ENCODE data around the gene CDCA5. TPM values are rescaled to one million over a fixed set of nuclear protein-coding genes. Genes with fewer than 3 reads are reported as not detected.

Gene CDCA5
- polyA plus RNA-seq, 1 of the 3 experiments (the other 2 are of a cell fraction), result 16.3 TPM

- peaks cover 0 to 20% of the 10 kb centered on the region in 2 experiments for H3K36me3 ChIP-seq (replicated peaks in 1 of 2; ENCODE audit: control insufficient read depth in 1 of 2, insufficient read depth in 2 of 2, low read length in 1 of 2)
- 87% methylated on average over 35 of the region's 36 CpGs for WGBS (ENCODE audit: low lambda C conversion rate)
- POLR2A ChIA-PET, result interaction anchor here (0.6 to 4.1 kb wide), 5 partner anchors 10 to 69 kb away, joined by 3 to 27 read pairs (median 8); partner anchors contain the start of genes FAU, MRPL49, SAC3D1 and VPS51
These were observed 25.7 kb upstream of the CDCA5 start for GRCh38 chr11:65109231-65110198.

DNA sequence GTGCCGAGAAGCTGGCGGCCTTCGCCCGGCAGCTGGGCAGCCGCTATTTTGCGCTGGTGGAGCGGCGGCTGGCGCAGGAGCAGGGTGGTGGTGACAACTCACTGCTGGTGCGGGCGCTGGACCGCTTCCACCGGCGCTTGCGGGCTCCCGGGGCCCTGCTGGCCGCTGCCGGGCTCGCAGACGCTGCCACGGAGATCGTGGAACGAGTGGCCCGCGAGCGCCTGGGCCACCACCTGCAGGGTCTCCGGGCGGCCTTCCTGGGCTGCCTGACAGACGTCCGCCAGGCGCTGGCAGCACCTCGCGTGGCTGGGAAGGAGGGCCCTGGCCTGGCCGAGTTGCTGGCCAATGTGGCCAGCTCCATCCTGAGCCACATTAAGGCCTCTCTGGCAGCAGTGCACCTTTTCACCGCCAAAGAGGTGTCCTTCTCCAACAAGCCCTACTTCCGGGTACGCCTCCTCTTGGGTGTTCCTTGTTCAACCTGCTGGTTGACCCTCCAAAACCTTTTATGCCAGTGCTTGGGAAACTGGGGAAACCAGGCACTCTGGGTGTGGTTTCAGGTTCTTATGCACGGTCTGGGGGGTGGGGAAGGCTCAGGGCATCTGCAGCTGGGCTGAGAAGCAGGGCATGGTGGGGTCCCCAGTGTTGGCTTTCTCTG is 24.8 kb upstream of the CDCA5 start:
- Histone ChIP-seq H3K9me3 (no peaks in the 10 kb centered on the region), H3K4me3 (ENCODE audit: low read depth in 2 of 2, low read length in 1 of 2) (no peak overlapping the region), H3K27me3 (ENCODE audit: insufficient read depth) (no peaks in the 10 kb centered on the region), H3K36me3 (replicated peaks in 1 of 2; ENCODE audit: control insufficient read depth in 1 of 2, insufficient read depth in 2 of 2, low read length in 1 of 2) (peaks cover 2 to 20% of the 10 kb centered on the region in 2 experiments), H3F3A (replicated peaks; ENCODE audit: insufficient read depth) (peaks cover 13% of the 10 kb centered on the region), H3K4me1 (ENCODE audit: control insufficient read depth in 1 of 2, insufficient read depth in 2 of 2, low read depth in 1 of 2, low read length in 1 of 2) (peaks cover 8 to 20% of the 10 kb centered on the region in 2 experiments; a peak in 3 of 4 replicates), H3K4me2 (no peak overlapping the region), H3K9me2 (no peaks in the 10 kb centered on the region), H2AFZ (ENCODE audit: low read depth) (no peak overlapping the region), H3K27ac (ENCODE audit: low read depth in 2 of 2, low read length in 1 of 2) (no peak overlapping the region), H4K20me1 (ENCODE audit: insufficient read depth) (peaks cover 6% of the 10 kb centered on the region; the same call in 1 of the 2 replicates), H3K79me2 (ENCODE audit: insufficient read depth) (peaks cover 27% of the 10 kb centered on the region; the same call in 1 of the 2 replicates), H3K9ac (no peak overlapping the region)
- ChIA-PET CTCF (interaction anchor here (0.8 to 6.1 kb wide), 8 partner anchors 9 to 804 kb away, joined by 3 to 46 read pairs (median 4); partner anchors contain the start of genes CAPN1, FAU, MRPL49 and ZNHIT2), POLR2A (interaction anchor here (0.6 kb wide), 1 partner anchor 13 kb away, joined by 3 read pairs; the partner anchor contains the start of genes FAU and MRPL49)
- DNase-seq, result no peak
- 96% methylated on average over 33 of the region's 38 CpGs for WGBS (ENCODE audit: low lambda C conversion rate)
- TF ChIP-seq NRF1 (IDR thresholded peaks at IDR 0.05; ENCODE audit: low read depth, low read length) (no peak), RCOR1 (IDR thresholded peaks at IDR 0.05; ENCODE audit: low read length) (no peak), MAX (IDR thresholded peaks at IDR 0.05; ENCODE audit: low read depth) (no peak), RFX5 (IDR thresholded peaks at IDR 0.05; ENCODE audit: low read length) (no peak), FOXM1 (IDR thresholded peaks at IDR 0.05; ENCODE audit: low read depth) (no peak), CTCF (IDR thresholded peaks at IDR 0.05) (no peak)

More at GRCh38 chr11:65109231-65110198, 25.7 kb upstream of the CDCA5 start:
- no peak overlapping the region for H3K9ac ChIP-seq
- TF ChIP-seq, protein P1, sequence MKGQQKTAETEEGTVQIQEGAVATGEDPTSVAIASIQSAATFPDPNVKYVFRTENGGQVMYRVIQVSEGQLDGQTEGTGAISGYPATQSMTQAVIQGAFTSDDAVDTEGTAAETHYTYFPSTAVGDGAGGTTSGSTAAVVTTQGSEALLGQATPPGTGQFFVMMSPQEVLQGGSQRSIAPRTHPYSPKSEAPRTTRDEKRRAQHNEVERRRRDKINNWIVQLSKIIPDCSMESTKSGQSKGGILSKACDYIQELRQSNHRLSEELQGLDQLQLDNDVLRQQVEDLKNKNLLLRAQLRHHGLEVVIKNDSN (IDR thresholded peaks at IDR 0.05; ENCODE audit: borderline replicate concordance, low read depth), result no peak
- H3F3A ChIP-seq (replicated peaks; ENCODE audit: insufficient read depth), result peaks cover 13% of the 10 kb centered on the region
- H3K9me2 ChIP-seq, result no peaks in the 10 kb centered on the region
- H3K4me3 ChIP-seq (ENCODE audit: low read depth in 2 of 2, low read length in 1 of 2), result no peak overlapping the region
- no peaks in the 10 kb centered on the region for H3K9me3 ChIP-seq
- no peak for DNase-seq
- H3K4me1 ChIP-seq (ENCODE audit: control insufficient read depth in 1 of 2, insufficient read depth in 2 of 2, low read depth in 1 of 2, low read length in 1 of 2), result peaks cover 9 to 29% of the 10 kb centered on the region in 2 experiments; a peak in 3 of 4 replicates
- H4K20me1 ChIP-seq (ENCODE audit: insufficient read depth), result peaks cover 6% of the 10 kb centered on the region; the same call in 1 of the 2 replicates
- no peaks in the 10 kb centered on the region for H3K27me3 ChIP-seq (ENCODE audit: insufficient read depth)
- no peak overlapping the region for H3K27ac ChIP-seq (ENCODE audit: low read depth in 2 of 2, low read length in 1 of 2)
- no peak overlapping the region for H2AFZ ChIP-seq (ENCODE audit: low read depth)
- no peak overlapping the region for H3K4me2 ChIP-seq
- H3K79me2 ChIP-seq (ENCODE audit: insufficient read depth), result peaks cover 21% of the 10 kb centered on the region; the same call in 1 of the 2 replicates
- CTCF ChIA-PET, result interaction anchor here (0.6 to 6.1 kb wide), 30 partner anchors 8 to 805 kb away, joined by 3 to 150 read pairs (median 5); partner anchors contain the start of genes ARL2, CAPN1, CDCA5 and FAU

All from SK-N-SH (cell line).